Stimulated activated CD4-positive, alpha-beta T cell treated with anti-CD3 and anti-CD28 coated beads, TNF-alpha, amount 100 ng/mL, for 4 hours (primary cell): ENCODE results near the gene MSH4.
"Not testable (repeated sequence)": the region's sequence is repeated elsewhere in the genome, so short reads cannot be mapped to it uniquely, and the experiment has no call there.

Experiments used
- DNase-seq, 3 experiments: peaks; one replicate each; pipeline ENCODE4 v3.0.0-alpha.2; 2020; ENCODE audit warnings: low read depth in 3 of 3

Gene MSH4

GRCh38 chr1:75796376-75797272 lies at the start of gene MSH4:
Gene MSH4 (plus strand): TSS chr1:75796882. CDS start chr1:75796986, 104 bp downstream.
- no peak for DNase-seq

- DNase-seq = not testable (repeated sequence)
Measured at GRCh38 chr1:75757210-75757609, 39.5 kb upstream of the MSH4 start.

- not testable (repeated sequence) for DNase-seq
Measured at GRCh38 chr1:75758543-75758942, 38.1 kb upstream of the MSH4 start.

- no peak for DNase-seq
Measured at GRCh38 chr1:75764057-75764655, 32.5 kb upstream of the MSH4 start.

- DNase-seq = no peak
Measured at GRCh38 chr1:75765697-75766355, 30.9 kb upstream of the MSH4 start.

- DNase-seq = no peak
Measured at GRCh38 chr1:75768016-75768415, 28.7 kb upstream of the MSH4 start.

GRCh38 chr1:75770761-75771160 lies 25.9 kb upstream of the MSH4 start:
- DNase-seq = no peak

GRCh38 chr1:75771978-75772377 lies 24.7 kb upstream of the MSH4 start:
- no peak for DNase-seq

GRCh38 chr1:75777812-75778211 lies 18.9 kb upstream of the MSH4 start:
- DNase-seq = not testable (repeated sequence)

- DNase-seq = not testable (repeated sequence)
Measured at GRCh38 chr1:75778694-75779093, 18.0 kb upstream of the MSH4 start.

GRCh38 chr1:75780183-75780582 lies 16.5 kb upstream of the MSH4 start:
- not testable (repeated sequence) for DNase-seq

GRCh38 chr1:75783920-75784319 lies 12.8 kb upstream of the MSH4 start:
- not testable (repeated sequence) for DNase-seq

- no peak for DNase-seq
Measured at GRCh38 chr1:75785320-75785982, 11.2 kb upstream of the MSH4 start.

- DNase-seq = peak; percentile 88 to 89 (median 89)
Measured at GRCh38 chr1:75785983-75786853, 10.5 kb upstream of the MSH4 start, which contains the start of gene RABGGTB. Gene RABGGTB (plus strand): TSS chr1:75786256. CDS start chr1:75786272, 16 bp downstream.

- DNase-seq = no peak
Measured at GRCh38 chr1:75786901-75787493, 9.7 kb upstream of the MSH4 start.

- no peak for DNase-seq
Measured at GRCh38 chr1:75787524-75787923, 9.2 kb upstream of the MSH4 start.

- DNase-seq = no peak
Measured at GRCh38 chr1:75789988-75790387, 6.7 kb upstream of the MSH4 start.

- no peak for DNase-seq
Measured at GRCh38 chr1:75791022-75791421, 5.7 kb upstream of the MSH4 start.

GRCh38 chr1:75792091-75792490 lies 4.6 kb upstream of the MSH4 start:
- DNase-seq = no peak

- no peak for DNase-seq
Measured at GRCh38 chr1:75794382-75794781, 2.3 kb upstream of the MSH4 start.
